Uterus (tissue), 4 donors: ENCODE measurements around the gene FAM168A. TPM values are rescaled to one million over a fixed set of nuclear protein-coding genes. Genes with fewer than 3 reads are reported as not detected.

Experiments used
- DNase-seq, 2 donors: peaks; one replicate each; pipeline ENCODE4 v3.0.0-alpha.2; 2019 to 2020
- H3K27ac ChIP-seq, 2 donors: fragments of 200-600 bp; sonication (generic); 1 replicate in 1 of 2; 2 replicates in 1 of 2; pipeline ENCODE4 v1.5.1; 2016 to 2018
- H3K27me3 ChIP-seq, 2 donors: fragments of 200-600 bp; sonication (generic); one replicate each; pipeline ENCODE4 v1.5.1; 2018 to 2019; ENCODE audit warnings: control low read depth in 1 of 2
- H3K36me3 ChIP-seq, 2 donors: fragments of 200-600 bp; sonication (generic); one replicate each; pipeline ENCODE4 v1.5.1; 2019; ENCODE audit warnings: control low read depth in 1 of 2
- H3K4me1 ChIP-seq, 2 donors: fragments of 200-600 bp; sonication (generic); one replicate each; pipeline ENCODE4 v1.5.1; 2018 to 2019; ENCODE audit warnings: control low read depth in 1 of 2
- H3K4me3 ChIP-seq, 2 donors: fragments of 200-600 bp; sonication (generic); 1 replicate in 1 of 2; 2 replicates in 1 of 2; pipeline ENCODE4 v1.5.1; 2018 to 2019; ENCODE audit warnings: mild to moderate bottlenecking in 1 of 2
- H3K9me3 ChIP-seq, 2 donors: fragments of 200-600 bp; sonication (generic); one replicate each; pipeline ENCODE4 v1.5.1; 2019; ENCODE audit warnings: control low read depth in 1 of 2
- POLR2A ChIP-seq, 2 donors: fragments of 450-650 bp; IDR thresholded peaks; one replicate each; pipeline ENCODE4 v1.6.1; 2016; ENCODE audit warnings: antibody characterized with exemption in 2 of 2, mild to moderate bottlenecking in 1 of 2, moderate library complexity in 1 of 2
- intact Hi-C: fragments of 100-400 bp; cut with DNase I; formaldehyde crosslinking; loops from one replicate; pipeline ENCODE4 v1.15.1; 2023; ENCODE audit warnings: low total_unique reads
- total RNA-seq, 4 donors: library from RNA; depleted of rRNA in 3 of 4; stranded (reverse); fragments of >200 nt in 3 of 4; gene quantifications; one replicate each; pipeline versions ENCODE4 v1.1.0 to v1.2.4, GENCODE V29; 2014 to 2023
- TF ChIP-seq, protein P1 (sequence below), 4 experiments: fragments of 200-600 bp in 2 of 4; fragments of 450-650 bp in 2 of 4; sonication (generic) in 2 of 4; IDR thresholded peaks; one replicate each; pipeline ENCODE4 v1.5.1; 2016 to 2019; ENCODE audit warnings: antibody characterized with exemption in 4 of 4, mild to moderate bottlenecking in 2 of 4, moderate library complexity in 1 of 4
- donor health status: DM: yes; HTN: yes; CAD: no.

The FAM168A gene
- total RNA-seq, 4 donors from 2014 or later: 7.9 to 50.3 (median 25.8) TPM

- H3K4me3 ChIP-seq: no peak overlapping the region
- H3K4me1 ChIP-seq: no peaks in the 10 kb centered on the region
- H3K27ac ChIP-seq: no peak overlapping the region
- TF ChIP-seq, protein P1, sequence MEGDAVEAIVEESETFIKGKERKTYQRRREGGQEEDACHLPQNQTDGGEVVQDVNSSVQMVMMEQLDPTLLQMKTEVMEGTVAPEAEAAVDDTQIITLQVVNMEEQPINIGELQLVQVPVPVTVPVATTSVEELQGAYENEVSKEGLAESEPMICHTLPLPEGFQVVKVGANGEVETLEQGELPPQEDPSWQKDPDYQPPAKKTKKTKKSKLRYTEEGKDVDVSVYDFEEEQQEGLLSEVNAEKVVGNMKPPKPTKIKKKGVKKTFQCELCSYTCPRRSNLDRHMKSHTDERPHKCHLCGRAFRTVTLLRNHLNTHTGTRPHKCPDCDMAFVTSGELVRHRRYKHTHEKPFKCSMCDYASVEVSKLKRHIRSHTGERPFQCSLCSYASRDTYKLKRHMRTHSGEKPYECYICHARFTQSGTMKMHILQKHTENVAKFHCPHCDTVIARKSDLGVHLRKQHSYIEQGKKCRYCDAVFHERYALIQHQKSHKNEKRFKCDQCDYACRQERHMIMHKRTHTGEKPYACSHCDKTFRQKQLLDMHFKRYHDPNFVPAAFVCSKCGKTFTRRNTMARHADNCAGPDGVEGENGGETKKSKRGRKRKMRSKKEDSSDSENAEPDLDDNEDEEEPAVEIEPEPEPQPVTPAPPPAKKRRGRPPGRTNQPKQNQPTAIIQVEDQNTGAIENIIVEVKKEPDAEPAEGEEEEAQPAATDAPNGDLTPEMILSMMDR (IDR thresholded peaks at IDR 0.05): no peak
- no peak for TF ChIP-seq POLR2A (IDR thresholded peaks at IDR 0.05)
- no peak for DNase-seq
- H3K36me3 ChIP-seq: no peaks in the 10 kb centered on the region
- intact Hi-C loops: no loop called here
- H3K27me3 ChIP-seq: no peaks in the 10 kb centered on the region
- H3K9me3 ChIP-seq: no peaks in the 10 kb centered on the region
These were observed 43.8 kb upstream of the FAM168A start for GRCh38 chr11:73641668-73642067.

- no peak for TF ChIP-seq POLR2A (IDR thresholded peaks at IDR 0.05)
- TF ChIP-seq, protein P1 (IDR thresholded peaks at IDR 0.05): no peak
- Histone ChIP-seq H3K27ac (no peak overlapping the region), H3K4me1 (no peaks in the 10 kb centered on the region), H3K36me3 (no peaks in the 10 kb centered on the region), H3K4me3 (no peak overlapping the region), H3K27me3 (no peaks in the 10 kb centered on the region), H3K9me3 (no peaks in the 10 kb centered on the region)
- intact Hi-C loops: no loop called here
- no peak for DNase-seq
These were observed 42.7 kb upstream of the FAM168A start for GRCh38 chr11:73640592-73640991.

GRCh38 chr11:73637012-73637411, 39.1 kb upstream of the FAM168A start:
- Histone ChIP-seq H3K9me3 (no peaks in the 10 kb centered on the region), H3K27ac (no peak overlapping the region), H3K27me3 (no peaks in the 10 kb centered on the region), H3K4me3 (no peak overlapping the region), H3K4me1 (no peaks in the 10 kb centered on the region), H3K36me3 (no peaks in the 10 kb centered on the region)
- DNase-seq: no peak
- no peak for TF ChIP-seq POLR2A (IDR thresholded peaks at IDR 0.05)
- TF ChIP-seq, protein P1 (IDR thresholded peaks at IDR 0.05): no peak
- intact Hi-C loops: no loop called here

- Histone ChIP-seq H3K27ac (no peak overlapping the region), H3K36me3 (no peaks in the 10 kb centered on the region), H3K27me3 (no peaks in the 10 kb centered on the region), H3K4me3 (no peak overlapping the region), H3K9me3 (no peaks in the 10 kb centered on the region), H3K4me1 (no peaks in the 10 kb centered on the region)
- intact Hi-C loops: no loop called here
- no peak for DNase-seq
- TF ChIP-seq, protein P1 (IDR thresholded peaks at IDR 0.05): no peak
- TF ChIP-seq POLR2A (IDR thresholded peaks at IDR 0.05): no peak
These were observed 38.3 kb upstream of the FAM168A start for GRCh38 chr11:73636249-73636648.

DNA sequence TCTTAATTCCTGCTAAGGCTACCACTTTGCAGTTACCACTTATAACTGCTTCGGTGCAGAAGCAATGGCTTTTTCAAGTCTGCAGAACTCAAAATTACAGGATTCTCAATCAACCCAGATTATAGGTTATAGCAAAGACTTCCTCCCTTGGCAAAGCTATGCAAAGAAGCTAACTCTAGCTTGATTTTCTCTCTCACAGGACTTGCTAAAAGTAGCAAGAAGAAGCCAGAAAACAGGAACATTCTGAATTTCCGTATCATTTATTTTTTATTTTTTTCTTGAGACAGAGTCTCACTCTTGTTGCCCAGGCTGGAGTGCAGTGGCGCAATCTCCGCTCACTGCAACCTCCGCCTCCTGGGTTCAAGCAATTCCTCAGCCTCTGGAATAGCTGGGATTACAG, 37.8 kb upstream of the FAM168A start:
- Histone ChIP-seq H3K36me3 (no peaks in the 10 kb centered on the region), H3K4me3 (no peak overlapping the region), H3K9me3 (no peaks in the 10 kb centered on the region), H3K27ac (no peak overlapping the region), H3K4me1 (no peaks in the 10 kb centered on the region), H3K27me3 (no peaks in the 10 kb centered on the region)
- TF ChIP-seq, protein P1 (IDR thresholded peaks at IDR 0.05): no peak
- TF ChIP-seq POLR2A (IDR thresholded peaks at IDR 0.05): no peak
- intact Hi-C loops: no loop called here
- DNase-seq: no peak
